Stimulated activated CD4-positive, alpha-beta T cell treated with anti-CD3 and anti-CD28 coated beads, Interleukin-15, amount 100 ng/mL, for 48 hours (primary cell): ENCODE data around the gene TPCN1.

Source experiments
- DNase-seq, 2 donors: peaks; one replicate each; pipeline ENCODE4 v3.0.0-alpha.2; 2020; ENCODE audit warnings: low read depth in 2 of 2

TPCN1 gene

DNA sequence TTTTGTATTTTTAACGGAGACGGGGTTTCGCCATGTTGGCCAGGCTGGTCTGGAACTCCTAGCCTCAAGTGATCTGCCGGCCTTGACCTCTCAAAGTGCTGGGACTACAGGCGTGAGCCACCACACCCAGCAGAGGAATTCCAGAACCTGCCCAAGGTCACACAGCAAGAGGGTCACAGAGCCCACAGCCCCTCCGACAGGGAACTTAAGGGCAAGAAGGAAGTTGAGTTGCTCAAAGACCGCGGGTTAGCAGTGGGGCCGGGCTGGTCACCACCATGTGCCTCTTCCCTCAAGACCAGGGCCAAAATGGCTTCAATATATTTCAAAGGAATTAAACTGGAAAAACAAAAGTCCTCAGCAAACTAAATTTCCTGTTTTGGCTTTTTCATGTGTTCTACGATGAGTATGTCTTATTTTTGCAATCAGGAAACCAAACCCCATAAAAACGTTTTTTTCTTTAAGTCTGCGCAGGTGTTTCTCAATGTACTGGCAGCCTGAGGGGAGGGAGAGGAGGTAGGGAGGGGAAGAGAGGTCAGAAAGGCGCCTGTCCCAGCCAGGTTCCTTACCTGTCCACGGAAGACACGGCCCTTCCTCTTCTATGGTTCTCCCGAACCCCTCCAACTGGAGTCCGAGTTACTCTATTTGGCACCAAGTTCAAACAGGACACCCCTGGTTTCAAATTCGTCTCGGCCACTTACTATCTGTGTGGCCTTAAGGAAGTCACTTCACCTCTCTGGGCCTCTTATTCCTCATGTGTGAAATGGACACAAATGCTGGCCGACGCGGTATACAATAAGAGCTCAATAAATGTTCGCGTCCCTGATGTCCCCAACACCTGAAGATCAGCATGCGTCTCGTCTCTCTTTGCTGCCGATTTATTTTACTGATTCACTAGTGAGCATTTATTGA, 112.9 kb downstream of the TPCN1 start:
- DNase-seq: peak in 1 of 2 donors; percentile 1

DNA sequence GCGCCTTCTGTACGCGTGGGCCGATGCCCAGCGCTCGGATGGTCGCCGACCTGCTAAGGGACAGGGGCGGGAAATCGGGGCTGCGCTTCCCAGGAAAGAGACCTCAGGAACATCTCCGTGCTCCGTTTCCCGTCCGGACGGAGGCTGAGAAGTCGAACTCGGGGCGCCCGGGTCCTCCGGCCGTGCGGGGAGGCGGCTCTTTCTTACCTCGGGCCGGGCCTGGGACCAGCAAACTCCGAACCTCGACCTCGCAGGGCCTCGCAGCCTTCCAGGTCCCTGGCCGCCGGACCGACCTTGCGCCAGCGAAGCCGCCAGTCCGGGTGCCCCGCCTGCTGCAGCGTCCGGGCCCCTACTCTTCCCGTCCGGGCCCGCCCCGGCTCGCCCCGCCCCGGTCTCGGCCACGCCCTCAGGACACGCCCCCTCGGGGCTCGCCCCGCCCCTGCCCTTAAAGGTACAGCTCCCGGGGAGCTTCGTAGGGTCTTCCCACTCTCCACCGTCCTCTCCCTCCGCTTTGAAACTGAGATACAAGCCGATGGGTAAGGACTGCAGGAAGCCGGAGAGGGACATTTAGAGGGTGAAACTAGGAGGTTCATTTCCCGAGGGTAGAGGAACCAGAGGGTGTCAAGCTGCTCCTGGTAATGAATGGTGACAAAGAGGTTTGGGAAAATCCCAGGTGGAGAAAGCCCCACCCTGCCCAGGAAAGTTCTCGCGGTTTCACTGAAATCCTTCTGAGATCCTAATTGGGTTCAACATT, 113.7 kb downstream of the TPCN1 start, which contains the start of gene SLC8B1:
TSS of gene SLC8B1 (minus strand) at position 324 of the 754 bp plus-strand sequence. CDS start 2,231 bp downstream, outside the sequence.
- DNase-seq: peak; percentile 66 to 85

DNA sequence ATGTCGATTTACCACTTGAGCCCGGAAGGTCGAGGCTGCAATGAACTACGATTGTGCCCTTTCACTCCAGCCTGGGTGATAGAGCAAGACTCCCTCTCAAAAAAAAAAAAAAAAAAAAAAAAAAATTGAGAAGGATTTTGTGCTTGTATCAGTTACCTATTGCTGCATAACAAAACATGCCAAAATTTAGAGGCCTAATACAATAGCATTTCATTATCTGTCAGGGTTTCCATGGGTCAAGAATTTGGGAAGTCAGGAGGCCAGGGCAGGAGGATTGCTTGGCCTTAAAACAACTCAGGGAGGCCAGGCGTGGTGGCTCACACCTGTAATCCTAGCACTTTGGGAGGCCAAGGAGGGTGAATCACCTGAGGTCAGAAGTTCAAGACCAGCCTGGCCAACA, 118.3 kb downstream of the TPCN1 start:
- DNase-seq: no peak

DNA sequence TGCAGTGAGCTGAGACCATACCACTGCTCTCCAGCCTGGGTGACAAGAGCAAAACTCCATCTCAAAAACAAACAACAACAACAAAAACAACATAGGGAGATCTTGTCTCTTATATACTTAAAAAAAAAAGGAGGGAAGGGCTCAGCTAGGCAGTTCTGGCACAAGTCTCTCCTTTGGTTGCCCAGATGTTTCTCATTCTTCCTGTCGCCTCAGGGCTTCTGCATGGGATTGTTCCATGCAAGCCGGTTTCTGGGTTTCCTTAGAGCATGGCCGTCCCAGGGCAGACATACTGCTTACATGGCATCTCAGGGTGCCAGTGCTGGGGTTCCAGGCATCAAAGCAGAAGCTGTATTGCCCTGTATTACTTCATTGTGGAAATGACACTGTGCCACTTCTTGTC, 118.8 kb downstream of the TPCN1 start:
- no peak for DNase-seq

DNA sequence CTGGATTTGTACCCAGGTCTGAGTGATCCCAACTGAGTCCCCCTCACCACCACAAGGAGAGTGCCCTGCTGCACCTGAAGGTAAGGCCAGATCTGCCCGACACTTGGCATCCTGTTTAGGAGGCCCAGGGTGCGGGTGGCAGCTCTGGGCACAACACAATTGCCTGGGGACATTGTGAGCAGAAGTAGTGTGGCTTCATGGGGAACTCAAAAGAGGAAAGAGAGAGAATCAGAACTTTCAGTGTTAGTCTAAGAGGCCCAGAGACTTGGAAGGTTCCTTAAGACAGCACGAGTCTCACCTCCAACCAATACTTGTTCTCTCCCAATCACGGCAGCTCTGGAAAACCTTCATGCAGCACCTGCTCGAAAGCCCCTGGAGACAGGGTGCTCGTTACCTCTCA, 120.3 kb downstream of the TPCN1 start:
- DNase-seq: no peak

DNA sequence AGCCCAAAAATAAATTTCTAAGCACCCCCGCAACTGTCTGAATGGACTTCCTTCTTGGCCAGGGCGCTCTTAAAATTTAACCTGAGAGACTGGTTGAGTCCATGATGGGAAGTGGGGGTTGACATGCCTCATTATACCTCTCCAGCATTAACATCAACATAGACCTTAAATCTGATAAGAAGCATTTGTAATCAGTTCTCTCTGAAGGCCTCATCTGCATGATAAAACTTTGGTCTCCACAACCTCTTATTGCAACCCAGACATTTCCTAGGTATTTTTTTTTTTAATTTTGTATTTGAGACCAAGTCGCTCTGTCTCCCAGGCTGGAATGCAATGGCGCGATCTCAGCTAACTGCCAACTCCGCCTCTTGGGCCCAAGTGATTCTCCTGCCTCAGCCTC, 124.1 kb downstream of the TPCN1 start:
- no peak for DNase-seq

DNA sequence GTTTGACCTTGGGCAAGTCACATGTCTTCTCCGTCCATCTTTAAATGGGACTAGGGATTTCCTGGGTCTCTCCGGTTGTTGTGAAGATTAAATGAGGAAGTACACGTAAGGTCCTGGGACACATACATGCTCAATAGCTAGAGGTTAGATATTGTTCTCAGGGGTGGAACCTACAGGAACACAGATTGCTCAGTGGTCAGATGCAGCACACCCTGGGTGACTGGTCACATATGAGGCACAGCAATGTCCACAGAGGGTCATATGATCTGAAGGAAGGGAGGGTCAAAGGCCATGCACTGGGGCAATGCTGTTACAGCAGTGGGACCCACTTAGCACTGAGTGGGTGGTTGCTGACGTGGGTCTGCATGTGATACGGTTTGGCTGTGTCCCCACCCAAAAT, 125.1 kb downstream of the TPCN1 start:
- no peak for DNase-seq

DNA sequence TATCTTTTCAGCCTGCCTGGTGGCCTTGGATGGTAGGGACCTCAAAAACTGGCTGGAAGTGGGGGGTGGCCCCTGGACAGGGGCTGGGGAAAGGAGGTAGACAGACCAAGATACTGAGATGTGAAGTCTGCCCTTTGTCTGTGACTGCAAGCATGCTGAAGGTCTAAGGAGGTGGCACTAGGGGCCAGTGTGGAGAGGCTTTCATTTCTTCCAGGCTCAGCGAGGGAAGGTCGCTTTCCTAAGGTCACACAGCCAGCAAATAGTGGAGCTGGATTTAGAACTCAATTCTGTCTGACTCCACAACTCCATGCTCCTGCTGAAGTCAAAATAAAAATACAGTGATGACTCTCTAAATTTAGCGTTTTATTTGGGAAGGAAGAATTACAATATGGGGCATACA, 125.8 kb downstream of the TPCN1 start:
- DNase-seq: no peak

DNA sequence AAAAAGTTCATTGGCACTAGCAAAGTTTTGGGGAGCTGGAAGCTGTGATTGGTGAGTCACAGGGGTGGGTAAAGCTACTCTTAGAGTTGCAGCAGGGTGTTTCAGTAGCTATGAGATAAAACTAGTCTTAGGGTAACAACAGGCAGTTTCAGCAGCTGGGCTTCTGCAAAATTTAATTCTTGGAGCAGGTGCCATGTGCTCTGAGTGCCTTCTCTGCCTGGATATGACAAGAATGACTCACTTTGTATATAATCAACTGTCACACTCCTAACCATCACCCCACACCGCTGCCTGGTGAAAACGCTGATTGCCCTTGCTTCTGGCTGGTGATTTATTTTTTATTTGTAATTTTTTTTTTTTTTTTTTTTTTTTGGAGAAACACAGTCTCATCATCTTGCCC, 126.6 kb downstream of the TPCN1 start:
- no peak for DNase-seq
